ENCODE measurements around the gene JAZF1.

Gene JAZF1

DNA sequence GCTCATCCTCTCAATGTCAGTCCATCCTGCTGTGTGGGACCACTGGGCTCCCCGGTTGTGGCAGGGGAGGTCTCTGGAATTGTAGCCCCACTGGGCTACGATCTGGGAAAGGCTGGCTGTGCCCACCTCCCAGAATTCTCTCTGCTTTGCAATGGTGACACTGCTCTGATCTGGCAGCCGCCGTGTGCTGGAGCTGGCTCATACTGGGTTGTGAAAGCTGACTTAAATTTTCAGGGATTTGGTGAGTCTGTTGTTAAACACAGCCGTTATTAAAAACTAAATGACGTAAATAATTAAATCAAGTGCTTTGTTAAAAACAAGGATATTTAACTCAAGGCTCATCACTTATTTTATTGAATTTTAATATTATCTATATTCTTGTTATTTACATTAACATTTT lies 280.6 kb downstream of the JAZF1 start:
- in situ Hi-C loops (cut with HindIII; ENCODE audit: low pct_ligation_motif_present, low sequenced_read_pairs) = no loop called here
- Histone ChIP-seq H3K27ac (no peak overlapping the region), H3K36me3 (replicated peaks) (no peaks in the 10 kb centered on the region), H3K27me3 (replicated peaks) (no peaks in the 10 kb centered on the region), H3K4me3 (ENCODE audit: low read depth, low read length) (no peak overlapping the region)
- no peak for DNase-seq
- TF ChIP-seq, protein P1, sequence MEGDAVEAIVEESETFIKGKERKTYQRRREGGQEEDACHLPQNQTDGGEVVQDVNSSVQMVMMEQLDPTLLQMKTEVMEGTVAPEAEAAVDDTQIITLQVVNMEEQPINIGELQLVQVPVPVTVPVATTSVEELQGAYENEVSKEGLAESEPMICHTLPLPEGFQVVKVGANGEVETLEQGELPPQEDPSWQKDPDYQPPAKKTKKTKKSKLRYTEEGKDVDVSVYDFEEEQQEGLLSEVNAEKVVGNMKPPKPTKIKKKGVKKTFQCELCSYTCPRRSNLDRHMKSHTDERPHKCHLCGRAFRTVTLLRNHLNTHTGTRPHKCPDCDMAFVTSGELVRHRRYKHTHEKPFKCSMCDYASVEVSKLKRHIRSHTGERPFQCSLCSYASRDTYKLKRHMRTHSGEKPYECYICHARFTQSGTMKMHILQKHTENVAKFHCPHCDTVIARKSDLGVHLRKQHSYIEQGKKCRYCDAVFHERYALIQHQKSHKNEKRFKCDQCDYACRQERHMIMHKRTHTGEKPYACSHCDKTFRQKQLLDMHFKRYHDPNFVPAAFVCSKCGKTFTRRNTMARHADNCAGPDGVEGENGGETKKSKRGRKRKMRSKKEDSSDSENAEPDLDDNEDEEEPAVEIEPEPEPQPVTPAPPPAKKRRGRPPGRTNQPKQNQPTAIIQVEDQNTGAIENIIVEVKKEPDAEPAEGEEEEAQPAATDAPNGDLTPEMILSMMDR (IDR thresholded peaks at IDR 0.05; ENCODE audit: low read depth, low read length, missing control alignments) = no peak

GRCh38 chr7:27899601-27900000 lies 281.0 kb downstream of the JAZF1 start:
- no peaks in the 10 kb centered on the region for H3K27me3 ChIP-seq (replicated peaks)
- no peak overlapping the region for H3K4me3 ChIP-seq (ENCODE audit: low read depth, low read length)
- no peak for DNase-seq
- H3K27ac ChIP-seq = no peak overlapping the region
- H3K36me3 ChIP-seq (replicated peaks) = no peaks in the 10 kb centered on the region
- in situ Hi-C loops (cut with HindIII; ENCODE audit: low pct_ligation_motif_present, low sequenced_read_pairs) = no loop called here
- TF ChIP-seq, protein P1 (IDR thresholded peaks at IDR 0.05; ENCODE audit: low read depth, low read length, missing control alignments) = no peak

DNA sequence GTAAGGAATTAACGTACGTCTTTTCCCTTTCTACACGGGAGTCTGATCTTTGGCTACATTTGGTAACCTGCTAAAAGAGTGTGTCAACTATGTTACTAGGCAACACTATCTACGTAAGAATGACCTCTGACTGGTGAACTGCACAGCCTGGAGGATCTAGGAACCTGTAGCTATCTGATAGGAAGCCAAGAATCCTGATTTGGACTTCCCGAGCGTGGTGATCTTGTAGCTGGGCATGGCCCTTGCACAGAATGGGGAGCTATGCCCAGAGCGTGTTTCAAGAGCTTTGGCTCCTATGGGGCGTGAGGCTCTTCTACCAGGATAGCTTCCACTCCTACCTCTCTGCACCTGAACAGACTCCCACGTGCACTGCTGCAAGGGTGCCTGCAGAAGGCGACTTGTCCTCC lies 283.2 kb downstream of the JAZF1 start:
- DNase-seq = no peak

GRCh38 chr7:27897001-27897400 lies 283.6 kb downstream of the JAZF1 start:
- Histone ChIP-seq H3K36me3 (replicated peaks) (no peaks in the 10 kb centered on the region), H3K27me3 (replicated peaks) (no peaks in the 10 kb centered on the region), H3K4me3 (ENCODE audit: low read depth, low read length) (no peak overlapping the region), H3K27ac (no peak overlapping the region)
- DNase-seq = no peak
- TF ChIP-seq, protein P1 (IDR thresholded peaks at IDR 0.05; ENCODE audit: low read depth, low read length, missing control alignments) = no peak
- in situ Hi-C loops (cut with HindIII; ENCODE audit: low pct_ligation_motif_present, low sequenced_read_pairs) = no loop called here

More for the DNA sequence above, 283.2 kb downstream of the JAZF1 start:
- Histone ChIP-seq H3K27me3 (replicated peaks) (no peaks in the 10 kb centered on the region), H3K4me3 (ENCODE audit: low read depth, low read length) (no peak overlapping the region), H3K27ac (no peak overlapping the region), H3K36me3 (replicated peaks) (no peaks in the 10 kb centered on the region)
- TF ChIP-seq, protein P1 (IDR thresholded peaks at IDR 0.05; ENCODE audit: low read depth, low read length, missing control alignments) = no peak
- in situ Hi-C loops (cut with HindIII; ENCODE audit: low pct_ligation_motif_present, low sequenced_read_pairs) = no loop called here

DNA sequence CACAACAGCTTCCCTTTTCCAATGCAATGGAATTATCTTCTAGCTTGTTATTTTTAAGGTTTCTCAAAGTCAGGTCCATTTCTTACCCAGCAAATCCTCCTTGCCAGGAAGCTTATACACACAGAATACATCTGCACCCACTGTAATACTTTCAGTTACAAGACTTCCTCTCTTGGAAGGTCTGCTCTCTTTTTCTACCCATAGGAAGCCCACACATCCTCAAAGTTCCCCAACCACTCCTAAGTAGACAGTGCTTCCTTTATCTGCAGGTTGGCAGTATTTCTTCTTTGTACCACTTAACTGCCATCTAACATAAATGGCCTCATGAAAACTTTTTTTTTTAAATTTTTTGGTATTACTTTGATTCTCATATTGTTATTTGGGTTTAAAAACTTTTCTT lies 285.0 kb downstream of the JAZF1 start:
- Histone ChIP-seq H3K27me3 (replicated peaks) (no peaks in the 10 kb centered on the region), H3K4me3 (ENCODE audit: low read depth, low read length) (no peak overlapping the region), H3K36me3 (replicated peaks) (no peaks in the 10 kb centered on the region), H3K27ac (no peak overlapping the region)
- no peak for DNase-seq
- in situ Hi-C loops (cut with HindIII; ENCODE audit: low pct_ligation_motif_present, low sequenced_read_pairs) = no loop called here
- TF ChIP-seq, protein P1 (IDR thresholded peaks at IDR 0.05; ENCODE audit: low read depth, low read length, missing control alignments) = no peak

GRCh38 chr7:27890205-27890849 lies 290.3 kb downstream of the JAZF1 start:
- Histone ChIP-seq H3K27ac (no peak overlapping the region), H3K4me3 (ENCODE audit: low read depth, low read length) (no peak overlapping the region), H3K36me3 (replicated peaks) (no peaks in the 10 kb centered on the region), H3K27me3 (replicated peaks) (no peaks in the 10 kb centered on the region)
- no peak for DNase-seq
- in situ Hi-C loops (cut with HindIII; ENCODE audit: low pct_ligation_motif_present, low sequenced_read_pairs) = no loop called here
- TF ChIP-seq, protein P1 (IDR thresholded peaks at IDR 0.05; ENCODE audit: low read depth, low read length, missing control alignments) = no peak

Data from brain microvascular endothelial cell (primary cell).